AG10803 (cell line): ENCODE measurements around the gene PCCA.

Source experiments
- DNase-seq: peaks from one replicate; pipeline ENCODE4 v3.0.0; 2010; ENCODE audit warnings: low read depth
- H3K4me3 ChIP-seq: 2 replicates; pipeline ENCODE4 v1.5.1; 2011; ENCODE audit warnings: mild to moderate bottlenecking, low read length, control low read depth
- TF ChIP-seq, protein P1 (sequence below): conservative IDR thresholded peaks from 2 replicates; pipeline ENCODE4 v1.5.1; 2011; ENCODE audit warnings: mild to moderate bottlenecking, low read length, control low read depth, inconsistent platforms

The PCCA gene, protein sequence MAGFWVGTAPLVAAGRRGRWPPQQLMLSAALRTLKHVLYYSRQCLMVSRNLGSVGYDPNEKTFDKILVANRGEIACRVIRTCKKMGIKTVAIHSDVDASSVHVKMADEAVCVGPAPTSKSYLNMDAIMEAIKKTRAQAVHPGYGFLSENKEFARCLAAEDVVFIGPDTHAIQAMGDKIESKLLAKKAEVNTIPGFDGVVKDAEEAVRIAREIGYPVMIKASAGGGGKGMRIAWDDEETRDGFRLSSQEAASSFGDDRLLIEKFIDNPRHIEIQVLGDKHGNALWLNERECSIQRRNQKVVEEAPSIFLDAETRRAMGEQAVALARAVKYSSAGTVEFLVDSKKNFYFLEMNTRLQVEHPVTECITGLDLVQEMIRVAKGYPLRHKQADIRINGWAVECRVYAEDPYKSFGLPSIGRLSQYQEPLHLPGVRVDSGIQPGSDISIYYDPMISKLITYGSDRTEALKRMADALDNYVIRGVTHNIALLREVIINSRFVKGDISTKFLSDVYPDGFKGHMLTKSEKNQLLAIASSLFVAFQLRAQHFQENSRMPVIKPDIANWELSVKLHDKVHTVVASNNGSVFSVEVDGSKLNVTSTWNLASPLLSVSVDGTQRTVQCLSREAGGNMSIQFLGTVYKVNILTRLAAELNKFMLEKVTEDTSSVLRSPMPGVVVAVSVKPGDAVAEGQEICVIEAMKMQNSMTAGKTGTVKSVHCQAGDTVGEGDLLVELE

DNA sequence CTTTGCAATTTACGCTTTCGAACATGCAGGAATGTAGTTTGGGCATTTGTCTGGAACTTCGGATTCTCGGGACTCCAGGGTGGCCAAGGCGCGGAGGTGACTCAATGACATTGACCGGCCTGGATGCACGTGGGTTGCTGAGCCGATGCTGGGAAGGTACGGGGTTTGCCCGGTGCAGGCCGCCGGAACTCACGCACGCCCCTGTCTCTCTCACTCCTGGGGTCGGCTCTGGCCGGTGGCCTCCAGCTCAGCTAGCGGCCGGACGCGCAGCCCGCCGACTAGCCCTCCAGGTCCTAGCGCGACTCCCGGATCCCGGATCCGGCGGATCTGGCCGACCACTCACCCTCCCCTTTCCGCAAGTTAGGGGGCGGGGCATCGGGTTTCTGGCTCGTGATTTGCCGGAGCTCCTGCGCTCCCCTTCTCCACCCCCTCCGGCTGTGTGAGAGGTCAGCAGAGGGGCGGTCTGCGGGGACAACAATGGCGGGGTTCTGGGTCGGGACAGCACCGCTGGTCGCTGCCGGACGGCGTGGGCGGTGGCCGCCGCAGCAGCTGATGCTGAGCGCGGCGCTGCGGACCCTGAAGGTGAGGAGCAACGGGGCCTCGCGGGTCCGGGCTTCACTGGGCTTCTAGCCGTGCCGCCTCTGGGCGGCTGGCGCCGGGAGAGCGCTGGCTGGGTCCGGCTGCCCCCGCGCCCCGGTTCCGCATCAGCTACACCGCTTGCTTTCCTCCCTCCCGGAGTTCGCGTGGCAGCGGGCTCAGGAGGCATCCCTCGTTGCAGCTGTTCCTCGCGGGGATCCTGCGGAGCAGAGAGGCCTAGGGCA lies at the start of gene PCCA:
TSS of gene PCCA (plus strand) at position 450 of the 821 bp plus-strand sequence. CDS start at position 478, 28 bp downstream.
- H3K4me3 ChIP-seq, result peak within 1 kb of the TSS; percentile 89
- TF ChIP-seq, protein P1, sequence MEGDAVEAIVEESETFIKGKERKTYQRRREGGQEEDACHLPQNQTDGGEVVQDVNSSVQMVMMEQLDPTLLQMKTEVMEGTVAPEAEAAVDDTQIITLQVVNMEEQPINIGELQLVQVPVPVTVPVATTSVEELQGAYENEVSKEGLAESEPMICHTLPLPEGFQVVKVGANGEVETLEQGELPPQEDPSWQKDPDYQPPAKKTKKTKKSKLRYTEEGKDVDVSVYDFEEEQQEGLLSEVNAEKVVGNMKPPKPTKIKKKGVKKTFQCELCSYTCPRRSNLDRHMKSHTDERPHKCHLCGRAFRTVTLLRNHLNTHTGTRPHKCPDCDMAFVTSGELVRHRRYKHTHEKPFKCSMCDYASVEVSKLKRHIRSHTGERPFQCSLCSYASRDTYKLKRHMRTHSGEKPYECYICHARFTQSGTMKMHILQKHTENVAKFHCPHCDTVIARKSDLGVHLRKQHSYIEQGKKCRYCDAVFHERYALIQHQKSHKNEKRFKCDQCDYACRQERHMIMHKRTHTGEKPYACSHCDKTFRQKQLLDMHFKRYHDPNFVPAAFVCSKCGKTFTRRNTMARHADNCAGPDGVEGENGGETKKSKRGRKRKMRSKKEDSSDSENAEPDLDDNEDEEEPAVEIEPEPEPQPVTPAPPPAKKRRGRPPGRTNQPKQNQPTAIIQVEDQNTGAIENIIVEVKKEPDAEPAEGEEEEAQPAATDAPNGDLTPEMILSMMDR, result no peak
- peak; percentile 90 for DNase-seq

GRCh38 chr13:100039740-100040139 lies 49.2 kb upstream of the PCCA start:
- H3K4me3 ChIP-seq, result no peak overlapping the region
- no peak for DNase-seq
- TF ChIP-seq, protein P1, result no peak

- no peak for DNase-seq
- TF ChIP-seq, protein P1, result no peak
- H3K4me3 ChIP-seq, result no peak overlapping the region
These were observed 48.7 kb upstream of the PCCA start for GRCh38 chr13:100040196-100040595.

DNA sequence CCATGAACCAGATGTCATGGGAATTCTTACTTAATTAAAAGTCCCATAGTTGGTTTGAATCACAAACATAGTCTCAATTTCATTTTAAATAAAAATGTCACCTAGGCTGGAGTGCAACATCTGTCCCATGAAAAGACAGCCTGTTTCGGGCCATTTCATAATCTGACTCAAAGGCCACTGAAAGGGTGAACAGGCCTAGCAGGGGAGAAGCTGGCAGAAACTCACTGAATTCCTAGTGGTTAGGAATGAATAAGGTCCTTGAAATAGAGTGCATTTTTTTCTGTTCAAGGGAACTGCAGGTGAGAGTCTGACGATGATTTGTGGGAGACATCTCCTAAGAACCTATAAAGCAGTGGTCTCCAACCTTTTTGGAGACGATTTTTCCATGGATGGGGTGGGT lies 44.0 kb upstream of the PCCA start:
- DNase-seq, result no peak
- TF ChIP-seq, protein P1, result no peak
- H3K4me3 ChIP-seq, result no peak overlapping the region

- DNase-seq, result no peak
- H3K4me3 ChIP-seq, result no peak overlapping the region
- TF ChIP-seq, protein P1, result no peak
These were observed 43.5 kb upstream of the PCCA start for GRCh38 chr13:100045355-100045754.

GRCh38 chr13:100051070-100051469 lies 37.8 kb upstream of the PCCA start:
- H3K4me3 ChIP-seq, result no peak overlapping the region
- TF ChIP-seq, protein P1, result no peak
- DNase-seq, result no peak
